Fibroblast of pulmonary artery (primary cell): ENCODE measurements around the gene VSIG10L2.

ENCODE experiments used
- DNase-seq: peaks from one replicate; pipeline ENCODE4 v3.0.0-alpha.2; 2010; ENCODE audit warnings: low read depth
- H3K4me3 ChIP-seq: replicated peaks from 2 replicates; pipeline ENCODE4 v1.5.1; 2011; ENCODE audit warnings: low read depth, mild to moderate bottlenecking, control low read depth, low read length, moderate library complexity
- TF ChIP-seq, protein P1 (sequence below): IDR thresholded peaks from 2 replicates; pipeline ENCODE4 v1.5.1; 2011; ENCODE audit warnings: mild to moderate bottlenecking, control low read depth, low read length, inconsistent platforms; ENCODE audit errors: missing control alignments

VSIG10L2 gene

DNA sequence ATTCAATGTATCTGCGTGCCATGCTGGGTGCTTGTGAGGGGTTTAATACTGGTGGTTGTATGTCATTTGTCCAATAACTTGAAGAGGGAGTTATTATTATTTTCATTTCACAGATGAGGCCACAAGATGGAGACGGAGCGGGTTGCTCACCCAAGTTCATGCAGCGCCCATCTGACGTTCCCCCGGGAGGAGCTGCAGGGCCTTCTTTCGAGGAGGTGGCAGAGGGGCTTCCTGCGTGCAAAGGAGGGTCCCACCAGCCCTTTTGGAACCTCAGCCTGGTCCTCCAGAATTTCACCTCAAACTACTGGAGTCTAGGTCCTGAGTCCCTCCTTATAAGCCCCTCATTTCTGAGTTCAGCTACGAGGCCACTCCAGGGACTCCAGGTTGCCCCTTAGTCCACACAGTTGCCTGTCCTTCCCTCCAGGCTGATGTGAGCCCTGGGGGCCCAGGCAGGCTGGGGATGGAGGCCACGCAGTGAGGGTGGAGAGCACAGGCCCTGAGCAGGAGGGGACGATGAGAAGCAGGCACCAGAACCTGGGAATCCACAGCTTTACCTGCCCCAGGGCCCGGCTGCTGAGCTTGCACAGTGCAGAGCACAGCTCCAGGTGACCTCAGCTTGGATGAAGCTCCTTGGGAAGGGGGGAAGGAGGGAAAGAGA lies 2.9 kb upstream of the VSIG10L2 start:
- TF ChIP-seq, protein P1, sequence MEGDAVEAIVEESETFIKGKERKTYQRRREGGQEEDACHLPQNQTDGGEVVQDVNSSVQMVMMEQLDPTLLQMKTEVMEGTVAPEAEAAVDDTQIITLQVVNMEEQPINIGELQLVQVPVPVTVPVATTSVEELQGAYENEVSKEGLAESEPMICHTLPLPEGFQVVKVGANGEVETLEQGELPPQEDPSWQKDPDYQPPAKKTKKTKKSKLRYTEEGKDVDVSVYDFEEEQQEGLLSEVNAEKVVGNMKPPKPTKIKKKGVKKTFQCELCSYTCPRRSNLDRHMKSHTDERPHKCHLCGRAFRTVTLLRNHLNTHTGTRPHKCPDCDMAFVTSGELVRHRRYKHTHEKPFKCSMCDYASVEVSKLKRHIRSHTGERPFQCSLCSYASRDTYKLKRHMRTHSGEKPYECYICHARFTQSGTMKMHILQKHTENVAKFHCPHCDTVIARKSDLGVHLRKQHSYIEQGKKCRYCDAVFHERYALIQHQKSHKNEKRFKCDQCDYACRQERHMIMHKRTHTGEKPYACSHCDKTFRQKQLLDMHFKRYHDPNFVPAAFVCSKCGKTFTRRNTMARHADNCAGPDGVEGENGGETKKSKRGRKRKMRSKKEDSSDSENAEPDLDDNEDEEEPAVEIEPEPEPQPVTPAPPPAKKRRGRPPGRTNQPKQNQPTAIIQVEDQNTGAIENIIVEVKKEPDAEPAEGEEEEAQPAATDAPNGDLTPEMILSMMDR, result no peak
- DNase-seq, result no peak
- no peak overlapping the region for H3K4me3 ChIP-seq

DNA sequence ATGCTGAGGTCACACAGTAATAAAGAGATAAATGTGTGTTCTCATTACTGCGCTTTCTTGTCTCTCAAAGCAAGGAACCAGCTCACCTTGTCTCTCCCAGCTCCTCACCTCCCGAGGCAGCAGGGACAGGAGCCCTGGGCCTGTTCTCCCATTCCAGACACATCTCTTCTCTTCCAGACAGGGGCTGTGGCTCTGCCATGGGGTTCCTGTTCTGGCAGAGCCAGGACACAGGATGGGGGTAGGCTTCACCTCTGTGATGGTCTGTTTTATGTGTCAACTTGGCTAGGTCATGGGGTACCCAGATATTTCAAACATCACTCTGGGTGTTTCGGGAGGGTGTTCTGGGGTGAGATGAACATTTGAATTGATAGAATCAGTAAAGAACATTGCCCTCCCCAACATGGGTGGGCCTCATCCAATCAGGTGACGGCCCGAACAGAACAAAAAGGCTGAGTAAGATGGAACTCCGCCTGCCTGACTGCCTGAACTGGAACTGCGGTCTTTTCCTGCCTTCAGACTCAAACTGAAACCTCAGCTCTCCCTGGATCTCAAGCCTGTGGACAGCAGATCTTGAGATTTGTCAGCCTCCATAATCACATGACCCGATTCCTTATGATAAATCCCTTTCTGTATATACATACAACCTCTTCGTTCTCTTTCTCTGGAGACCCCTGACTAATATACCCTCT lies 2.0 kb upstream of the VSIG10L2 start:
- DNase-seq, result no peak
- TF ChIP-seq, protein P1, result no peak
- no peak overlapping the region for H3K4me3 ChIP-seq

DNA sequence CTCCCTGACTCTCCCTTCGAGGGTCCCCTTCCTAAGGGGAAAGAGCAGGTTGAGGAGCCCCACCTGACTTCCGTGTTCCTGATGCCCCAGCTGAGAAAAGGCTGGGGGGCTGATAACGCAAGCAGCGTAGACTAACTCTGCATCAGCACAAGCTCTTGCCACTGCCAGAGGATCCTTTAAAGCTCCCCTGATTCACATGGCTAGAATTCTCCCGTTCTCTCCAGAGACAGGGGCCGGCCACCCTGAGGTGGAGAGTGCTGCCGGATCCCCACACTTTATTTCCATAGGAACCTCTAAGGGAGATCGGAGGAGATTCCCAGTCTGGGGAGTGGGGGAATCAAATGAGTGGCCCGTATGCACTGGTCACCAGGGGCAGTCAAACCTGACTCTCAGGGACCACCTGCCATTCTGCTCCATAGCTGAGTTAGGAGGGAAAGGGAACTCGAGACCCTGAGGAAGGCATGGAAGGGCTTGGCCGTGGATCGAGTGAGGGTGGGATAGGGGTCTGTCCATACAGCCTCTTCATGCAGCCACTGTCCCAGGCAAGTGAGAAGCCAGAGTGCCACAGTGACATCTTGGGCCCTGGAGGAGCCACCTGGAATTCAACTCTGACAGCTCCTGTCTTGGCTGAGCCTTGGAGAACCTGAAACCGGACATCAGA lies 1.4 kb upstream of the VSIG10L2 start:
- TF ChIP-seq, protein P1, result no peak
- no peak for DNase-seq
- no peak overlapping the region for H3K4me3 ChIP-seq

GRCh38 chr11:125945011-125945796 lies 640 bp upstream of the VSIG10L2 start:
- no peak overlapping the region for H3K4me3 ChIP-seq
- no peak for DNase-seq
- TF ChIP-seq, protein P1, result no peak

- TF ChIP-seq, protein P1, result no peak
- DNase-seq, result no peak
- H3K4me3 ChIP-seq, result no peak overlapping the region
Measured at GRCh38 chr11:125946712-125947418, 1.0 kb downstream of the VSIG10L2 start.
